ENCODE data around the gene MAP6D1. TPM values are rescaled to one million over a fixed set of nuclear protein-coding genes. Genes with fewer than 3 reads are reported as not detected.

MAP6D1 gene
- total RNA-seq, 1 donor: 3.8 TPM

GRCh38 chr3:183830187-183830586, 4.8 kb upstream of the MAP6D1 start:
- H3K9me3 ChIP-seq (ENCODE audit: low read depth, low read length): no peaks in the 10 kb centered on the region
- no peak overlapping the region for H3K4me3 ChIP-seq (ENCODE audit: low read length)
- H3K4me1 ChIP-seq (ENCODE audit: insufficient read depth, low read length): peaks cover 4% of the 10 kb centered on the region
- H3K27me3 ChIP-seq (ENCODE audit: insufficient read depth, low read length): no peaks in the 10 kb centered on the region

GRCh38 chr3:183829466-183829865, 4.1 kb upstream of the MAP6D1 start:
- Histone ChIP-seq H3K4me3 (ENCODE audit: low read length) (no peak overlapping the region), H3K4me1 (ENCODE audit: insufficient read depth, low read length) (peaks cover 11% of the 10 kb centered on the region), H3K9me3 (ENCODE audit: low read depth, low read length) (no peaks in the 10 kb centered on the region), H3K27me3 (ENCODE audit: insufficient read depth, low read length) (no peaks in the 10 kb centered on the region)

DNA sequence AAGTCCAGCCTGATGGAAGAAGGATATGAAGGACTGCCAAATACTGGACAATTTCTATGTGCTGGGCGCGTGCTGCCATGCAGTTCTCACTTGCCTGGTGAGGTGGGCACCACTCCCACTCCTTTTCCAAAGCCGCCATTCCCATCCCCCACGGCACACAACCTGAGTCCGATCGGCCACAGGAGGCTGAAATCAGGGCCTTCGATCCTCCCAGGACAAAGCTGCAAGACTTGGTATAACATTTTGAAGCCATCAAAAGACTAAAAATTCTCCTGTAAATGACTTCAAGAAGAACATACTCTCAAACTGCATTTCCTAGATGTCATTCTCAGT, 3.1 kb upstream of the MAP6D1 start:
- peaks cover 20% of the 10 kb centered on the region for H3K4me1 ChIP-seq (ENCODE audit: insufficient read depth, low read length)
- H3K9me3 ChIP-seq (ENCODE audit: low read depth, low read length): no peaks in the 10 kb centered on the region
- no peak overlapping the region for H3K4me3 ChIP-seq (ENCODE audit: low read length)
- H3K27me3 ChIP-seq (ENCODE audit: insufficient read depth, low read length): no peaks in the 10 kb centered on the region

DNA sequence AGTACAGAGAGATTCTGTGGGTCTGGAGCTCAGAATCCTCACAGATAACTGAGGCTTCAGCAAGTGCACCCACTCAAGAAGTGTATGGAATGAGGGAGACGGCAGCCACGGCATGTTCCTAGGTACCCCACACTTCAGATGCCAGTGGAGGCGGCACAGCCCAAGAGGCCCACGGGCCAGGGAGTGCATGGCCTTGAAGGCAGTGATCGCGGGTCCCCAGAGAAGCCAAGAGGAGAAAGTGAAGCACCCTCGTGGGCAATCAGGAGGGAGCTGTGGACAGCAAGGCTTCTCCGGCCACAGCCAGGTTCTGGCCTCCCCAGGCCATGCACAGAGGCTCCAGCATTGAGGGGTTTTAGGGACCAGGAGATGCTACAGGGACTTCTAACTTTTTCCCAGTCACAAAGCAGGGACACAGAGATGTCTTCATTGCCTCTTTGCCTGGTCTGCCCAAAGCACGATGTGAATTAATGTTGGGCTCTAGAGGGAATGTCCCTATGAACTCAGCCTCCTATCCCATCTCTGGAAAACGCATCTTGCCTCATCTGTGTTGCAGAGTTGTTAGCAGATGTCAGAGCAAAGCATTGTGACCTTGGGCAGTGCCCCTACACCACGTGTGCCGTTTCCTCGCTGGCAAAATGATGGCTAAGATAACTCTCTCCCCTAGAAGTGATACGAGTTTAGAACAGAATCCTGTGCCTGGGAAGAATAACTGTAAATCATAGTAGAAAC, 2.6 kb upstream of the MAP6D1 start:
- H3K27me3 ChIP-seq (ENCODE audit: insufficient read depth, low read length): no peaks in the 10 kb centered on the region
- H3K4me3 ChIP-seq (ENCODE audit: low read length): no peak overlapping the region
- H3K4me1 ChIP-seq (ENCODE audit: insufficient read depth, low read length): peaks cover 21% of the 10 kb centered on the region
- no peaks in the 10 kb centered on the region for H3K9me3 ChIP-seq (ENCODE audit: low read depth, low read length)

DNA sequence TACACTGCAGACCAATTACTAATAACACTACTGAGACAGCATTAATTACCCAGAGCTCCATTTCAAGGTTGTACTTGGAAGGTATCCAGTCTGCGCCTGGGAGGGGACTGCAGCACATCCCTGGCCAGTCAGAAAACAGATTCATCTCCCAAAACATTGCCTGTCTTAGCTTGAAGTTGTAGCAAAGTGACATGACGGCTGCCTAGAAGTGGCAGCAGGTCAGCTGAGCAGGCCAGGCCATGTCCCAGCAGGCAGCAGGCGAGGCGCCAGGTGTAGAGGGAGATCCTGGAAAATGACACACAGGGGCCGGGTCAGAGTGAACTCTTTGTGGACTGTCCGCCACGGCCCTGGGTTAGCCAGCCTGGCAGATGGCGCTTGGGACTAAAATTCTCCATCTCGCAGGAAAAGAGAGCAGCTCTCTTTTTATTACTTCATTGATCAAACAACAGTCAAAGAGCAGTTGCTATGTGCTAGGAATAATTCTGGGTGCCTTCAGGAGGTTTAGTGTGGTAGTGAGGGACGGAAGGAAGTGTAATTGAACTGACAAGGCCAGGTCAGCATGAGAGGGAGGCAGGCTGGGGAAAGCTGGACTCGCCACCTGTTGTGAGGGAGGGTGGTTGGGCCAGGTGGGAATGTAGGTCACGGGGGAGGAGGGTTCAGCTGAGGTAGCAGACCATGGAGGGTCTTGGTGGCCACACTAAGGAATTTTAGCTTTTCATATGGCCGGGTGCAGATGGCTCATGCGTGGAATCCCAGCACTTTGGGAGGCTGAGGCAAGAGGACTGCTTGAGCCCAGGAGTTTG, 1.3 kb upstream of the MAP6D1 start:
- no peak overlapping the region for H3K4me3 ChIP-seq (ENCODE audit: low read length)
- H3K4me1 ChIP-seq (ENCODE audit: insufficient read depth, low read length): peaks cover 21% of the 10 kb centered on the region
- H3K27me3 ChIP-seq (ENCODE audit: insufficient read depth, low read length): no peaks in the 10 kb centered on the region
- no peaks in the 10 kb centered on the region for H3K9me3 ChIP-seq (ENCODE audit: low read depth, low read length)

- no peaks in the 10 kb centered on the region for H3K27me3 ChIP-seq (ENCODE audit: insufficient read depth, low read length)
- no peaks in the 10 kb centered on the region for H3K9me3 ChIP-seq (ENCODE audit: low read depth, low read length)
- H3K4me1 ChIP-seq (ENCODE audit: insufficient read depth, low read length): peaks cover 21% of the 10 kb centered on the region
- H3K4me3 ChIP-seq (ENCODE audit: low read length): peak overlapping the region; percentile 40
These were observed 469 bp downstream of the MAP6D1 start for GRCh38 chr3:183824761-183825455.

DNA sequence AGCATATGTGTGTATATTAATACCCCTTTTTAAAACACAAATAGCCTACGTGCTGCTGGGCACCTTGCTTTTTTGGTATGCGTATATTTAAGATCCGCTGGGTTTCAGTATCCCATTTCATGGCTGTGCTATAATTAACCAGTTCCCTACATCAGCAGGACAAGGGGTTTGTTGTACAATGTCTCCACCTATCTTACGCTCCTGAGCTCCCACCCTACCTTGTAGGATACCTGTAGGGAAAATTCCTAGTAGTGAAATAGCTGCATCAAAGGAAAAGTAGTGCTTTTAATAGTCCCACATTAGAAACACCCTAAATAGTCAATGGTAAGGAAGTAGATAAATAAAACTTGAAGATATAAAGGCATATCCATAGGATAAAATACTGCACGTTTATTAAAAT, 1.4 kb downstream of the MAP6D1 start:
- no peak overlapping the region for H3K4me3 ChIP-seq (ENCODE audit: low read length)

GRCh38 chr3:183822631-183823030, 2.7 kb downstream of the MAP6D1 start:
- H3K9me3 ChIP-seq (ENCODE audit: low read depth, low read length): no peaks in the 10 kb centered on the region
- no peaks in the 10 kb centered on the region for H3K27me3 ChIP-seq (ENCODE audit: insufficient read depth, low read length)
- H3K4me3 ChIP-seq (ENCODE audit: low read length): no peak overlapping the region
- peaks cover 21% of the 10 kb centered on the region for H3K4me1 ChIP-seq (ENCODE audit: insufficient read depth, low read length)

More for the DNA sequence above, 1.4 kb downstream of the MAP6D1 start:
- H3K27me3 ChIP-seq (ENCODE audit: insufficient read depth, low read length): no peaks in the 10 kb centered on the region
- peaks cover 21% of the 10 kb centered on the region for H3K4me1 ChIP-seq (ENCODE audit: insufficient read depth, low read length)
- H3K9me3 ChIP-seq (ENCODE audit: low read depth, low read length): no peaks in the 10 kb centered on the region

DNA sequence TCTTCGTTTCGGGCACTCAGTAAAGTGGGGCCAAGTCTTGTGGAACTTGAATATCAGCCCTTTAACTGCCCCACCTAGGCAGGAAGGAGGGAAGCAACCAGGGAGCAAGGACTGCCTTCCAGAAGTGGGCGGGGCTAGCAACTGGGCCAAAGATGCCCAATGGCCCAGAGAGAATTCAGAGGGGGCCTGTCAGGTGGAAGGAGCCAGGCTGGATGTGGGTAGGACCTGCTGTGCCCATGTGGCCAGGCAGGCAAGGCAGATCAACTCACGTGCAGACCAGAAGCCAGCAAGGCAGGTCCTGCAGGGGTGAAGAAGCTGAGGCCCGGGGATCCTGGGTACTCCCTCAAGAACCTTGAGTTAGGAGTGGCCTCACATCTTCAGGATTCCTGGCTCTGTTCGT, 5.5 kb downstream of the MAP6D1 start:
- Histone ChIP-seq H3K4me1 (ENCODE audit: insufficient read depth, low read length) (peaks cover 14% of the 10 kb centered on the region), H3K9me3 (ENCODE audit: low read depth, low read length) (no peaks in the 10 kb centered on the region), H3K4me3 (ENCODE audit: low read length) (no peak overlapping the region), H3K27me3 (ENCODE audit: insufficient read depth, low read length) (no peaks in the 10 kb centered on the region)

DNA sequence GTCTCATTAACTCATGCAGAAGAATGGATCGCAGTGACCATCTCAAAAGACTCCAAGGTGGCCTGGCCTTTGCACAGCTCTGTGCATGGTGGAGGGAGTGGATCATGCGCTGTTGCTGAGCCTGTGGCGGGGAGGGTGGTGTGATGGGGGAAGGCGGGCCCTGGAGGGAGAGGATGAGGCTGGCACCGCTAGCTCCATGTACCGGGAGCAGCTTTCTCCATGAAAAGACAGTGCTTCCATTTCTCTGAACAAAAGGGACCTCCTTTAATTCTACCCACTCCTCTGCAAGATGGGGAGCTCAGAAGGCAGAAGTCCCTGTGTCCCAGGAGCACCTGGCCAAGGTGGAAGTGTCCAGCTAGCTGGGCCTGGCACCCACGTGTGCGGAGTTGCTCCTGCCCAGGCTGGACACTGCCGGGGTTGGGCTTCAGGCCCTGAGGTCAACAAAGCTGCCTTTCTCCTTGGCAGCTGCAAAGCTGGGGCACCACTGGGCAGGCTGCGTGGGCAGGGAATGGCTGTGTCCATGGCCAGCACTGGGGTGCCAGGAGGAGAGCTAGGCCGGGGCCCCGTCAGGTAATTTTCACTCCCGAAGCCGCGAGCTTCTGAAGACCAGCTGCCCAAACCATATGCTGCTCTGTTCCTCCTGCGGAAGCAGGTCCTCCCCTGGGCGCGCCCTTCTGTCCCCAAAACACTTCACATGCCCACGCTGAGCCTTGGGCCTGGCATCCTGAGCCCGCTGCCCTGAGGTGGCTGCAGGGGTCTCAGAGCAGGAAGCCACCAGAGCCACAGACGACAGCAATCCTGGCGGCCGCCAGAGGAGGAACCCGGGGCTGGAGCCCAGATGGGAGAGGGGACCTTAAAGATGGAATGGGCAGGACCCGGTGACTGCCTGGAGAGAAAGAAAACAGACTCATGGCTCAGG, 6.4 kb downstream of the MAP6D1 start:
- H3K9me3 ChIP-seq (ENCODE audit: low read depth, low read length): no peaks in the 10 kb centered on the region
- H3K27me3 ChIP-seq (ENCODE audit: insufficient read depth, low read length): no peaks in the 10 kb centered on the region
- H3K4me3 ChIP-seq (ENCODE audit: low read length): no peak overlapping the region
- peaks cover 5% of the 10 kb centered on the region for H3K4me1 ChIP-seq (ENCODE audit: insufficient read depth, low read length)

- no peaks in the 10 kb centered on the region for H3K4me1 ChIP-seq (ENCODE audit: insufficient read depth, low read length)
- no peaks in the 10 kb centered on the region for H3K27me3 ChIP-seq (ENCODE audit: insufficient read depth, low read length)
- no peaks in the 10 kb centered on the region for H3K9me3 ChIP-seq (ENCODE audit: low read depth, low read length)
- no peak overlapping the region for H3K4me3 ChIP-seq (ENCODE audit: low read length)
These were observed 7.2 kb downstream of the MAP6D1 start for GRCh38 chr3:183818041-183818620.

GRCh38 chr3:183817639-183818038, 7.7 kb downstream of the MAP6D1 start:
- H3K27me3 ChIP-seq (ENCODE audit: insufficient read depth, low read length): no peaks in the 10 kb centered on the region
- no peaks in the 10 kb centered on the region for H3K9me3 ChIP-seq (ENCODE audit: low read depth, low read length)
- H3K4me1 ChIP-seq (ENCODE audit: insufficient read depth, low read length): no peaks in the 10 kb centered on the region
- H3K4me3 ChIP-seq (ENCODE audit: low read length): no peak overlapping the region

- Histone ChIP-seq H3K4me1 (ENCODE audit: insufficient read depth, low read length) (no peaks in the 10 kb centered on the region), H3K4me3 (ENCODE audit: low read length) (no peak overlapping the region), H3K9me3 (ENCODE audit: low read depth, low read length) (no peaks in the 10 kb centered on the region), H3K27me3 (ENCODE audit: insufficient read depth, low read length) (no peaks in the 10 kb centered on the region)
These were observed 8.5 kb downstream of the MAP6D1 start for GRCh38 chr3:183816681-183817510.

Measured in mononuclear cell (primary cell).